ENCODE measurements around the gene ATRAID.

ATRAID gene

GRCh38 chr2:27251766-27252165 is 39.9 kb downstream of the ATRAID start:
- DNase-seq = no peak

DNA sequence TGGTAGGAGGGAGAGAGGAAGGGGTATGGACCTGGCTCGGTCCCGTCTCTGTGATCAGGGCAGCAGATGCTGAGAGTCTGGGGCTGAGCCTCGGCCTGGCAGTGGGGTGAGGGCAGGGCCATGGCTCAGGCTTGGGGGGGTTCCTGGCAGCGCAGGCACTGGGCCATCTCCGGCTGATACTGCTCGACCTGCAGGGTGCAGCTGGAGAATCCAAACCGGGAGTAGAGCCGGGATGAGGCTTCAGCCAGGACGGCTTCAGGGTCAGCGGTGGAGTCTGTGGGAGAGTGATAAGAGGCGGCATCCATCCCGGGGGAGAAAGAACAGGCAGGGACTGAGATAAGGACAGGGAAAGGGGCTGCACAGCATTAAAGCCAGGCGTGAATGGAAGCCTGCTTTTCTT is 43.3 kb downstream of the ATRAID start:
- DNase-seq = no peak

GRCh38 chr2:27255660-27256059 is 43.8 kb downstream of the ATRAID start:
- DNase-seq = no peak

- DNase-seq = no peak
Observed at GRCh38 chr2:27256855-27257454, 45.1 kb downstream of the ATRAID start.

GRCh38 chr2:27258051-27258450 is 46.2 kb downstream of the ATRAID start:
- DNase-seq = no peak

DNA sequence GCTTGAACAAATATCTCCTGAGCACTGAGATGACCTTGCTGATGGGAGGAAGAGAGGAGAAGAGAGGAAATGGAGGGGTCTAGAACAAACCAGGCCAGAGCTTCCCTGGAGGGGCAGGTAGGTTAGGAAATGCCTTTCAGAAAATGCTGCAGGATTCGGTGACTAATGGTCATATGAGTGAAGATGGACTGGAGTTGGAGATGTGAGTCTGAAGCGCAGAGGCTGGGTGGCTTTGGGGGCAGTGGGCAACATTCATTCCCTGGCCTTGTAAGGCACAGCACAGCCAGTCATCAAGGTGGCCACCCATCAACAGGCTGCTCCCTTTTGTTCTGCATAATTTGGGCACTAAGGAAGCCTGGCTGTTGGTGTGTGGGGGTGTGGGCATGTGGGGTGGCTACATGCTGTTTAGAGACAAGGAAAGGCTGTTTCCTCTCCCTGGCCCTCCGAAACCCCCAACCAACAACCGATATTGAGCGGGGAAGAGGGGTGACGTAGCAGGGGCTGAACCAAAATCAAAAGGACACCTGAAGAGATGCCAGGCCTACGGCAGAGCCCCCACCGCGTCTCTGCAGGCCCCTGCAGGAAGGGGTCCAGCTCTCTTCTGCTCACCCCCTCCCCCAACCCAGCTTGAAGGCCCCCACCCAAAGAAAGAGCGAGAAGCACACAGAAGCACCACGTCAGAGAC is 49.5 kb downstream of the ATRAID start:
- no peak for DNase-seq

- DNase-seq = no peak
Observed at GRCh38 chr2:27261926-27262298, 50.1 kb downstream of the ATRAID start.

GRCh38 chr2:27262379-27263286 is 50.8 kb downstream of the ATRAID start, which contains the start of gene SLC30A3:
Gene SLC30A3 (minus strand): TSS chr2:27263047. CDS start chr2:27262906, 141 bp downstream.
- peak; percentile 20 to 30 for DNase-seq

DNA sequence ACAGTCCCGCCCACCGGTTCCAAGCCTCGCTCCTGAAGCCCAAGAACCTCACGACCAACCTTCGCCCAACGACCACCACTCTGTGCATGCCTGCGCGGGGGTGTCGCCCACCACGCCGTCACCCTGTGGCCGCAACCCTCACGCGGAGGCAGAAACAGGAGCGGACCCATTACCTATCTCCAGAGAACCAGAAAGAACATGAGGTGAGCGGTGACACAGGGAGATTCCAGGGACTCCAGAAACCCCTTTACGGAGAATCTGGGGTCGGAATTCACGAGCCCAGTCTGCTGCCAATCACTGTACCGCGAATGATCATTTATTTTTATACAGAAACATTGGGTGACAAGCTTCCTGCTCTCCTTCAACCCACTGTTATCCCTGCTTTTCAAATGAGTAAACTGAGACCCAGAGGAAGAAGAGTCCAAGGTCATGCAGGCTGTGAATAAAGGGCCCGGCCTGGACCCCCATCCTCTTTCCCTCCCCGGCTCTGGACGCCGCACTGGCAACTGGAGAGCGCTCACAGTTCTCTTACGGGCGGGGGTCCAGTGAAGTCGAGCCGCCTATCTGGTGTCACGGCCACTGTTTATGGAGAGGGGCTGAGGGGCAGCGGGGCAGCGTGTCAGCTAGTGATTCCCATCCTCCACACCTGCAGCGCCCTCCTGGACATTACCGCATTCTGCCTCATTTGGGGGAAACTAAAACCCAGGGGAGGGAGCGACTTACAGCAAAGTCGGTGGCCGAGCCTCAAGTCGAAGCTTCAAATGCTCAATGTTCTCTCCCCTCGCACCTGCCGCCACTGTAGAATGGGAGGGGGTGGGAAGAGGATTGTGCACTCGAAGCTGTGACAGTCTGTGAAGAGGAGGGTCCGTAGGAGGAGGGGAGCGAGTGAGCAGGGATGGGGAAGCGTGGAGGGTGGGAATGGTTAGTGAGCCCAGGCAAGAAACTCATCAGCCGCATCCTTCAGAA is 51.7 kb downstream of the ATRAID start:
- DNase-seq = no peak

GRCh38 chr2:27264253-27264752 is 52.5 kb downstream of the ATRAID start:
- no peak for DNase-seq

DNA sequence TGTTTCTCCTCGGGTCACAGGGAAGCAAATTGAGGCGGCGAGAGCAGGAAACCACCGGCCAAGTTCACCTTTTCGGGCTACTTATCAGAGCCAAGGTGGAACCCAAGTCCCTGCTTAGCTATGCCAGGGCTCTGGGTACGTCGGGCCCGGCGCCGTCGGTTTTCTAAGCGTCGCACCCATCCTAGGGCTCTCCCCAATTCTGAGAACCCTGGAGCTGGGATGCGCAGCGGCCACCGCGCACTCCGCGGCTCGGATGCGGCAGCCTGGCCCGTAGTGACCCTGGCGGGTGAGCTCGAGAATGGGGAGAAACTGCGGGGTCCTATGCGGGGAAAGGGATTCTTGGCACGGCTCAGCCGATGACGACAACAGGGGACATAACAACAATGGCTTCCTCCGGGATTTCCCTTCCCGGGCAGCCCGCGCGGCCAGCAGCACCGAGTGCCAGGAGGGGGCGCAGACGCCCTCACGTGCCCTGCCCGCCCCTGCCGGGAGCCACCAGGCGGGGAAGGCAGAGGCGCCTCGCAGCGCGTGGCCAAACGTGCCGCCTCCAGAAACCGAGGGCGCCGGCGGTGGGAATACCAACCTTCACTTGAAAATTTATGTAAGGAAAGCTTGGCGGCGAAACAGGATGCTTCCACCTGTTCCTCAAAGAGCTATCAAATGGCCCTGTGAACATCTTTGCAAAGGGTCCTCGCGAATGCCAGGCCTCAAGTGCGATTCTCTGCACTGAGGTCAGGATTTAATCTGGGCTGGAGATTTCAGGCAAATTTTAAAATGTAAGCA is 53.1 kb downstream of the ATRAID start:
- peak; percentile 42 to 46 for DNase-seq

- no peak for DNase-seq
Observed at GRCh38 chr2:27265536-27265870, 53.7 kb downstream of the ATRAID start.
